Measurements from ENCODE around the gene WDR11.

The WDR11 gene

DNA sequence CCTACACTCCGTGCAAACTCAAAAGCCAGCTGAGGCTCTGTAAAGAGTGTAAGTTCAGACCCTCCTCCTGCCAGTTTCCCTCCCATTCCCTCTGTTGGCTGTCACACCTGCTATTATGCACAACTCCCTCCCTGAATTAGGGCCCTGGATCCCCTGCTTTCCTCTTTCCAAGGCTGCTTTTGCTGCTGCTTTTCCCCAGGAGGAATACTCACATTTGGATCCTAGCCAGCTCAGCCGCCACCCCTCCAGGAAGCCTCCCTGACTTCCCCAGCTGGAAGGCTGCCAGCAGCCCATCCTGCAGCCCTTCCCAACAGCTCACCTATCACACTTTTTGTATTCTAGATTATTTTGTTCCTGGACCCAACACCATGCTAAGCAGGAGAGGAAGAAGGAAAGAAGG lies 40.9 kb upstream of the WDR11 start:
- no peak for DNase-seq (ENCODE audit: low read depth)
- TF ChIP-seq CTCF (IDR thresholded peaks at IDR 0.05; ENCODE audit: control insufficient read depth, extremely low read depth, insufficient read depth): no peak

GRCh38 chr10:120813085-120813484 lies 38.1 kb upstream of the WDR11 start:
- no peak for DNase-seq (ENCODE audit: low read depth)
- no peak for TF ChIP-seq CTCF (IDR thresholded peaks at IDR 0.05; ENCODE audit: control insufficient read depth, extremely low read depth, insufficient read depth)
- H3K4me3 ChIP-seq (ENCODE audit: low read depth, low read length): no peak overlapping the region

More for the DNA sequence above, 40.9 kb upstream of the WDR11 start:
- no peak overlapping the region for H3K4me3 ChIP-seq (ENCODE audit: low read depth, low read length)

DNA sequence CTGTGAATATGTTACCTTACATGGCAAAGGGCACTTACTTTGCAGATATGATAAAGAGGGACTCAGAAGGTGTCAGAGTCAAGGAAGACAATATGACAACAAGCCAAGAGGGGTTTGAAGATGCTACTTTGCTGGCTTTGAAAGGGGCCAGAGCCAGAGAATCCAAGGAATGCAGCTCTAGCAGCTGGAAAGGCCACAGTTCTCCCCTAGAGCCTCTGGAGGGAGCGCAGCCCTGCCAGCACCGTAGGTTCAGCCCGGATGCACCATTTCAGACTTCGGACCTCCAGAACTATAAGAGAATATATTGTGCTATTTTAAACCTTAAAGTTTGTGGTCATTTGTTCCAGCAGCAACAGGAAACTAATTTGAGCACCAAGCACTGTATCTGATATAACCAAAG lies 32.9 kb upstream of the WDR11 start:
- no peak overlapping the region for H3K4me3 ChIP-seq (ENCODE audit: low read depth, low read length)
- TF ChIP-seq CTCF (IDR thresholded peaks at IDR 0.05; ENCODE audit: control insufficient read depth, extremely low read depth, insufficient read depth): no peak
- no peak for DNase-seq (ENCODE audit: low read depth)

DNA sequence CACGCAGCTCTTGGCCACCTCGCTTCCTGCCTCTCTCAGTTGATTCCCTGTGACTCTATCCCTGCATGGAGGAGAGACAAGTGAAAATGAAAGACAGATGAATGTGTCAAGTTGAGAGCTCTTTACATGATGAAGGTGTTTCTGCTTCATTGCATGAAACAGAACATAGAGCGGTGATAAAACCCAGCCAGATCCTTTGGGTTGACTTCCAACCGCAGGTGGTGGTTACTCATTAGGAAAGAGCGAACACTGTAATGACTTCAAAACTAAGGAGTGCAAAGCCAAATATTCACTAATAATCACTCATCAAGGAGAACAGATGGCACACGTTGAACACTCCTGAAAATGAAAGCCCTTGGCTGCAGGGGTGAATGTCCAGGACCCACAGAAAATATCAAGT lies 31.8 kb upstream of the WDR11 start:
- DNase-seq (ENCODE audit: low read depth): no peak
- no peak overlapping the region for H3K4me3 ChIP-seq (ENCODE audit: low read depth, low read length)
- TF ChIP-seq CTCF (IDR thresholded peaks at IDR 0.05; ENCODE audit: control insufficient read depth, extremely low read depth, insufficient read depth): no peak

- no peak for TF ChIP-seq CTCF (IDR thresholded peaks at IDR 0.05; ENCODE audit: control insufficient read depth, extremely low read depth, insufficient read depth)
- no peak overlapping the region for H3K4me3 ChIP-seq (ENCODE audit: low read depth, low read length)
Observed at GRCh38 chr10:120823266-120823665, 27.9 kb upstream of the WDR11 start.

GRCh38 chr10:120824881-120825309 lies 26.3 kb upstream of the WDR11 start:
- DNase-seq (ENCODE audit: low read depth): peak; percentile 10
- TF ChIP-seq CTCF (IDR thresholded peaks at IDR 0.05; ENCODE audit: control insufficient read depth, extremely low read depth, insufficient read depth): peak; percentile 55
- H3K4me3 ChIP-seq (ENCODE audit: low read depth, low read length): no peak overlapping the region

More at GRCh38 chr10:120823266-120823665, 27.9 kb upstream of the WDR11 start:
- no peak for DNase-seq (ENCODE audit: low read depth)
